Measurements from ENCODE around the gene ANKRD13A.
A peak's percentile ranks its signal among the peaks of the same experiment; 100 is the strongest.
"Not testable (repeated sequence)": the region's sequence is repeated elsewhere in the genome, so short reads cannot be mapped to it uniquely, and the experiment has no call there.

ANKRD13A gene

DNA sequence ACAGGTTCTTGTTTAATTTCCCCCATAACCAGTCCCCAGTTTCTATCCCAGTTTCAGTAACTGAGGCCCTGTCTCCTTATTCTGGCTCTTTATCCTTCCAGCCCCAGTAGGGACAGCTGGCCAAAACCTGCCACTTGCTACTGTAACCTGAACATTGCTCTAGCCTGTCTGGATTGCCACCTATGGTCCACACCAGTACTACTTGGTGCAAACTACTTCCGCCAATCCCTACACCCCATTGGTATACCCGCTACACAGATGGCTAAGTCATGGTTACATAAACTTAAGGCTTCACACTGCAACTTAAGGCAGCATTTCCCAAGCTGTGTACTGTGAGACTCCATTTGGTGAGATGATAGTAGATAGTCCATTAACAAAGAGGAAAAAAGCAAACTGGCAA is 69.4 kb downstream of the ANKRD13A start:
- H3K4me3 Mint-ChIP-seq = no peak overlapping the region
- H3K36me3 Mint-ChIP-seq = no peaks in the 10 kb centered on the region
- ATAC-seq (no peak), DNase-seq (ENCODE audit: low spot score in 2 of 2) (no peak)
- H3K4me1 Mint-ChIP-seq = peaks cover 21% of the 10 kb centered on the region
- no peaks in the 10 kb centered on the region for H3K9me3 Mint-ChIP-seq
- H3K27ac Mint-ChIP-seq = no peak overlapping the region

DNA sequence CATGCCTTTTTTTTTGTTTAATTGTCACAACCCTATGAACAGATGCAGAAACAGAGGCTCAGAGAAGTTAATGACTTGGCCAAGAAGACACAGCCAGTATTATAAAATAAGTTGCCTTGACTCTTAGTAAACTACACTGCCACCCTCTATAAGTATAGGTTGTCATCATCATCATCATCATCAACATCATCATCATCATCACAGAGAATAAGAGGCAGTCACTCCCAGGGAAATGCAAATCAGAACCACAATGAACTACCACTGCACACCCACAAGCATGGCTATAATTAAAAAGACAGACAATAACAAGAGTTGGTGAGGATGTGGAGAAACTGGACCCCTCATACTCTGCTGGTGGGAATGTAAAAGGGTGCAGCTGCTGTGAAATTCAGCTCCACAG is 72.3 kb downstream of the ANKRD13A start:
- Mint-ChIP-seq H3K27ac (no peak overlapping the region), H3K4me1 (peaks cover 17% of the 10 kb centered on the region), H3K4me3 (peak overlapping the region; percentile 78), H3K36me3 (no peaks in the 10 kb centered on the region), H3K9me3 (no peaks in the 10 kb centered on the region)
- DNase-seq (ENCODE audit: low spot score in 2 of 2) (no peak), ATAC-seq (no peak)

DNA sequence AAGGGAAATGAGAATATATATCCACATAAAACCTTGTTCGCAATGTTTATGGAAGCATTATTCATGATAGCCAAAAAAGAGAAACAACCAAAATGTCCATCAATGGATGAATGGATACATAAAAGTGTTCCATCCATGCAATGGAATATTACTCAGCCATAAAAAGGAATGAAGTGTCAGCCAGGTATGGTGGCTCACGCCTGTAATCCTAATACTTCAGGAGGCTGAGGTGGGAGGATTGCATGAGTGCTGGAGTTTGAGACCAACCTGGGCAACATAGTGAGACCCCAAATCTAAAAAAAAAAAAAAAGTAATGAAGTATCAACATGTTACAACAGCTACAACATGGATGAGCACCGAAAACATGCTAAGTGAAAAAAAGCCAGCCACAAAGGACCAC is 72.7 kb downstream of the ANKRD13A start:
- peak overlapping the region; percentile 78 for H3K4me3 Mint-ChIP-seq
- no peak overlapping the region for H3K27ac Mint-ChIP-seq
- no peak for ATAC-seq

DNA sequence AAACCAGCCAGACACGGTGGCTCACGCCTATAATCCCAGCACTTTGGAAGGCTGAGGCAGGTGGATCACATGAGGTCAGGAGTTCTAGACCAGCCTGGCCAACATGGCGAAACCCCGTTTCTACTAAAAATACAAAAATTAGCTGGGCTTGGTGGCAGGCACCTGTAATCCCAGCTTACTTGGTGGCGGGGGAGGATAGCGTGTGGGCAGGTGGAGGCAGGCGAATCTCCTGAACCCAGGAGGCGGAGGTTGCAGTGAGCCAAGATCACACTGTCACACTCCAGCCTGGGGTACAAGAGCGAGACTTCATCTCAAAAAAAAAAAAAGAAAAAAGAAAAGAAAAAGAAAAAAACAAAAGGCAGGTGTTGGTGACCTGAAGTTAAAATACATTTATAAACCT is 73.4 kb downstream of the ANKRD13A start:
- peaks cover 20% of the 10 kb centered on the region for H3K4me1 Mint-ChIP-seq
- H3K27ac Mint-ChIP-seq = peak overlapping the region; percentile 82
- not testable (repeated sequence) for H3K36me3 Mint-ChIP-seq; ATAC-seq; H3K9me3 Mint-ChIP-seq; DNase-seq (ENCODE audit: low spot score in 2 of 2)
- H3K4me3 Mint-ChIP-seq = peak overlapping the region; percentile 78

More for the DNA sequence above, 72.7 kb downstream of the ANKRD13A start:
- DNase-seq (ENCODE audit: low spot score in 2 of 2) = no peak
- H3K4me1 Mint-ChIP-seq = peaks cover 17% of the 10 kb centered on the region
- no peaks in the 10 kb centered on the region for H3K36me3 Mint-ChIP-seq
- no peaks in the 10 kb centered on the region for H3K9me3 Mint-ChIP-seq

DNA sequence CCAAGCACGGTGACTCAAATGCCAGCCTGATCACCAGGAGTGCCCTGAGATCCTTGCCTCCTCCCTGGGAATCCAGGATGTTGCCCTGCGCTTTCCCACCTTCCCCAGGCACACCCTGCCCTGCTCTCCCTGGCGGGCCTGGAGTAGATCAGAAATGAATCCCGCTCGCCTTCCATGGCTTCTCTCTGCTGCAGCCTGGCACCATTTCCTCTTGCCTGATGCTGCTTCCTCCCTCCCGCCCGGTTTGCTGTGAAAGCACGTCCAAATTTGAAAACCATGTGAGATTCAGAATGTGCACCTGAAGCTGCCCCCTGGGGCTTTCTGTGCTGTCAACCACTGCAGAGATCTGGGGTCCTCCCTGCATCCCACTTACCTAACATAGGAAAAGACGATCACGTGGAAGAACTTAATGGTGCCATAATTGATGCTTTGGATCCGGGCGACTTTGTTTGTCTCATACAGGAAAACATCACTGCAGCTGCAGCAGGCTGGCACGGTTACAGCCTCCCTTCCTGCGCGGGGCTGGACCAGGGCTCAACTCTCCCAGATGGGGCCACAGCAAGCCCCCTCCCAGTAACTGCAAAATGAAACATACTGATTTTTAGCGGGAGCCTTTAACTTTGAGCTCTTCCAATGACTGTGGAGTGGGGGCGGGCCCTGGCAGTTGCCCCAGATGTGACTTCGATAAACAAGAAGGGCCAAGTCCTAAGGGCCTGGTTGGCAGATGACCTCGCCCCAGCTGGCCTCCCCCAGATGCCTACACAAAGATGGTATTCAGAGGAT is 74.0 kb downstream of the ANKRD13A start:
- DNase-seq (ENCODE audit: low spot score in 2 of 2) = peak in 1 of 2 donors; percentile 54
- Mint-ChIP-seq H3K9me3 (no peaks in the 10 kb centered on the region), H3K4me3 (peak overlapping the region; percentile 78), H3K36me3 (no peaks in the 10 kb centered on the region), H3K27ac (peak overlapping the region; percentile 82), H3K4me1 (peaks cover 22% of the 10 kb centered on the region)
- ATAC-seq = peak; percentile 66

DNA sequence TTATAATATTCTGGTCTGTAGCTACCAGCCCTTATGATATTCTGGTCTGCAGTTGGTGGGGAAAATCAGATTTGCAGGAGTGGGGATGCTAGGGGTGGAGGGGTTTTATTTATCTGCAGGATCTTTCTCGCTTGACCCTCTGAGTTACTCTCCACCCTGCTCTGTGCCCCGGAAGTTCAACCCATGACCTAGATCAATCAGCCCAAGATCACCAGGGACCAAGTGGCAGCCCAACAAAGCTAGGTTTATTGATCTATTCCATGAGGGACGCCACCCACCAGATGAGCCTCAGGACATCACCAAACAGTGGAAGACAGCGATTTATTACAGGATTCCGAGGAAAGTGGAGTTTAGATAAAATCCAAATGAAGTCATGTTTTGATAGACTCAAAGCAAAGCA is 74.9 kb downstream of the ANKRD13A start:
- H3K4me1 Mint-ChIP-seq = peaks cover 28% of the 10 kb centered on the region
- no peaks in the 10 kb centered on the region for H3K36me3 Mint-ChIP-seq
- DNase-seq (ENCODE audit: low spot score in 2 of 2) = no peak
- peak overlapping the region; percentile 78 for H3K4me3 Mint-ChIP-seq
- peak overlapping the region; percentile 82 for H3K27ac Mint-ChIP-seq
- no peak for ATAC-seq
- no peaks in the 10 kb centered on the region for H3K9me3 Mint-ChIP-seq

DNA sequence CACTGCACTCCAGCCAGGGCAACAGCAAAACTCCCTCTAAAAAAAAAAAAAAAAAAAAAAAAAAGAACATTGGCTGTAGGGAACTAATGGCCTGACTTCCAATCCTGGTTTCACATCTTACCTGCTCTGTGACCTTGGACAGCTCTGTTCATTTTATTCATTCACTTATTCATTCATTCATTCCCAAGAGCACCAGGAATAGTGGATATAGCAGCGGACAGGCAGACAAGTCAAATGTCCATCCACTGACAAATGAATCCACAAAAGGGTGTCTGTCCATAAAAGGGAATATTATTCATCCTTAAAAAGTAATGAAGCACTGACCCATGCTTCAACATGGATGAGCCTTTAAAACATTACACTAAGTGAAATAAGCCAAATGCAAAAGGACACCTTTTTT is 76.7 kb downstream of the ANKRD13A start:
- Mint-ChIP-seq H3K36me3 (peaks cover 8% of the 10 kb centered on the region), H3K9me3 (peaks cover 3% of the 10 kb centered on the region), H3K4me3 (no peak overlapping the region), H3K27ac (no peak overlapping the region), H3K4me1 (peaks cover 44% of the 10 kb centered on the region)
- DNase-seq (ENCODE audit: low spot score in 2 of 2) (no peak), ATAC-seq (no peak)

DNA sequence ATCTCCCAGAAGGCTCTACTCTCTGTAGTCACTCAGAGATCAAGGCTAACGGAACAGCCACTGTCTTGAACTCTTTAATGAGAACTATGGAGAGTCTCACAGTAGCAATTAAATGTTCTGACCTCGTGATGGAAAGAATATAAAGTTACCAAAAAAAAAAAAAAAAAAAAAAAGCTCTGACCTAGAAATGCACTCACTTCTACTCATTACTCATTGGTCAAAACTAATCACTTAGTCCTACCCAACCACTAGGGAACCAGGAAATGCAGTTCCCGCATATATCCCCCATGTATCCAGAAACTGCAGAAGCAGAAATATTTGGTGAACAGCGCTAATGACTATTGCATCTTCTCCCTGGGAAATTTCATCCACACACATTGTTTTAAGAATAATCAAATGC is 78.6 kb downstream of the ANKRD13A start:
- Mint-ChIP-seq H3K4me1 (peaks cover 42% of the 10 kb centered on the region), H3K9me3 (peaks cover 3% of the 10 kb centered on the region), H3K27ac (peak overlapping the region; percentile 4), H3K36me3 (peaks cover 8% of the 10 kb centered on the region), H3K4me3 (no peak overlapping the region)
- DNase-seq (ENCODE audit: low spot score in 2 of 2) (no peak), ATAC-seq (no peak)

DNA sequence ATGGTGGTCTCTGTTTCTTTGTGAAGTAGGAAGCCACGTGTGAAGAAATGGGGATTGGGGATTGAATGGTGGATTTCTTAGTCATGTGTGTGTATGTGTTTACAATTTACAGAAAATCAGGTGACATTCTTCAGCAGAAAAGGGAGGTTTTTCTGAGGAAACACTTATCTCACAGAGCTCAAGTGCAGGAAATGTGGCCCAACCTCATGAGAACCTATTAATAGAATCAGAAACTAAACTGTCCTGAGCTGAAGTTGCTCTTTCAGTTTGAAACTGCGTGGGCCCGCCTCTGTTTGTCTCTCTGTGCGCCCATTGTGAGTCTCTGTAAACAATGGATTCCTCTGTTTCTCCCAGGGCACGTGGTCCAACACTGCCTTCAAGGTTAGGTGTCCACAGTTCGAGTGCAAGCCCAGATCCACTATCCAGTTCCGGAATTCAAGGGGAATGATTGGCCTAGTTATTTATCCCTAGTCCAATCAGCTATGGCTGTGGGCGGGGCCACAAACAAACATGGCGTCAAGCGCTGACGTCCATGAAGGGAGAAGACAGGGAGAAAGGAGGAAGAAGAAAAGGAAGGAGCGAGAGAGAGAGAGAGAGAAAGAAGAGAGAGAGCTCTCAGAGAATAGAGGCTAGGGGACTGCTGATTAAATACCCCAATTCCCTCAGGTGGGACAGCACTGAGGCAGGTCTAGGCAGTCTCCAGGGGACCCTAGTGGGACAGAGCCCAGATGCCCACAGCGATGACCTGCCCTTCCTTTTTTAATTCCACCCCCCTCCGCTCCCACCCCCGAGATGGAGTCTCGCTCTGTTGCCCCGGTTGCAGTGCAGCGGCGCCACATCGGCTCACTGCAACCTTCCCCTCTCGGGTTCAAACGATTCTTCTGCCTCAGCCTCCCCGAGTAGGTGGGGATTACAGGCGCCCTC is 80.5 kb downstream of the ANKRD13A start:
- H3K36me3 Mint-ChIP-seq = peaks cover 8% of the 10 kb centered on the region
- H3K4me1 Mint-ChIP-seq = peaks cover 27% of the 10 kb centered on the region
- H3K9me3 Mint-ChIP-seq = peaks cover 3% of the 10 kb centered on the region
- peak; percentile 95 for ATAC-seq
- peak overlapping the region; percentile 98 for H3K27ac Mint-ChIP-seq
- peak overlapping the region; percentile 69 for H3K4me3 Mint-ChIP-seq
- DNase-seq (ENCODE audit: low spot score in 2 of 2) = peak; percentile 39 to 84

DNA sequence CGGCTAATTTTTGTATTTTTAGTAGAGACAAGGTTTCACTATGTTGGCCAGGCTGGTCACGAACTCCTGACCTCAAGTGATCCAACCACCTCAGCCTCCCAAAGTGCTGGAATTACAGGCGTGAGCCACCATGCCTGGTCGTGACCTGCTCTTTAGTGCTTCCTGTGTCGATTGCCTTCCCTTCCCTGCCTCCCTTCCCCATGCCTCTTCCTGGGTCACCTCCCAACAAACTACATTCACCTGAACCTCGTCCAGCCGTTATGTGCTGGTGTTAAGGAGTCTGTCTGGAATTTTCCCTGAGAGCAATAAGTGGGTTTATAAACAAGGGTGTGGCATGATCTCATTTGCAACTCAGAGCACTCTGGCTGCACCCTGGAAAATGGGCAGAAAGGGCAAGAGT is 81.2 kb downstream of the ANKRD13A start:
- DNase-seq (ENCODE audit: low spot score in 2 of 2) (no peak), ATAC-seq (no peak)
- Mint-ChIP-seq H3K9me3 (peaks cover 3% of the 10 kb centered on the region), H3K4me3 (peak overlapping the region; percentile 69), H3K36me3 (peaks cover 8% of the 10 kb centered on the region), H3K27ac (peak overlapping the region; percentile 98), H3K4me1 (peaks cover 27% of the 10 kb centered on the region)

DNA sequence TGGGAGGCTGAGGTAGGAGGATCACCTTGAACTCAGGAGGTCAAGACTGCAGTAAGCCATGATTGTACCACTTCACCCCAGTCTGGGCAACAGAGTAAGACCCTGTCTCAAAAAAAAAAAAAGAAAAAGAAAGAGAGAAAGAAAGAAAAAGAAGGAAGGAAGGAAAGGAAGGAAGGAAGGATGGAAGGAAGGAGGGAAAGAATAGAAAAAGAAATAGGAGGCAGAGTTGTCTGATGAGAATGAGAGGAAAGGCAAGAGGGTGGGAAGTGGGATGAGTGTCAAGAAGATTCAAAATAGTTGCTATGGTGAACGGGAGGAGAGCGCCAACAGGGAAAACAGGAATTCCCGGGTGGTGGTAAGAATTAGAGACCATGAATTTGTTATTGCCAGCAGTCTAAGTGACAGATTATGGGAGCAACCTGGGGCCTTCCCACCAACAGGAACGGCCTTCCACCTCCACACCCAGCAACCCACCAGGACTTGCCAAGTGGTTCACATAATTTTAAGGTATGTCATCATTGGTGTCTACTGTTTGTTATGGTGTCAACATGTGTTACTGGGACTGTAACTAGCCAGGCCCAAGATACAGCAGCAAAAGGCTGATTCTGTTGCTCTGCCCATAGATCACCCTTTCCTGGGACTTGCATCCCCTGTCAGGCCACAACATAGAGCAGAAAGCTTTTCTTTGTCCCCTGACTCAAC is 85.2 kb downstream of the ANKRD13A start:
- peaks cover 6% of the 10 kb centered on the region for H3K36me3 Mint-ChIP-seq
- peaks cover 3% of the 10 kb centered on the region for H3K9me3 Mint-ChIP-seq
- peaks cover 13% of the 10 kb centered on the region for H3K4me1 Mint-ChIP-seq
- no peak for DNase-seq (ENCODE audit: low spot score in 2 of 2)
- H3K4me3 Mint-ChIP-seq = no peak overlapping the region
- no peak for ATAC-seq
- no peak overlapping the region for H3K27ac Mint-ChIP-seq

DNA sequence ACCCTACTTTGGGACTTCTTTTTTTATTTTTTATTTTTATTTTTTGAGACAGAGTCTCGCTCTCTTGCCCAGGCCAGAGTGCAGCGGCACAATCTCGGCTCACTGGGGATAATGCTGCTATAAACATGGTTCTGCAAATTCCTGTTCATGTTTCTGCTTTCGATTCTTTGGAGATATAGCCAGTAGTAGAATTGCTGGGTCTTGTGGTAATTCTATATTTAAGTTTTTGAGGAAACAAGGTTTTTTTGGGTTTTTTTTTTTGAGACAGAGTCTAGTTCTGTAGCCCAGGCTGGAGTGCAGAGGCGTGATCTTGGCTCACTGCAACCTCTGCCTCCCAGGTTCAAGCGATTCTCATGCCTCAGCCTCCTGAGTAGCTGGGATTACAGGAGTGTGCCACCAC is 89.0 kb downstream of the ANKRD13A start:
- not testable (repeated sequence) for H3K4me3 Mint-ChIP-seq; H3K4me1 Mint-ChIP-seq; H3K9me3 Mint-ChIP-seq; H3K27ac Mint-ChIP-seq; DNase-seq (ENCODE audit: low spot score in 2 of 2); H3K36me3 Mint-ChIP-seq; ATAC-seq

DNA sequence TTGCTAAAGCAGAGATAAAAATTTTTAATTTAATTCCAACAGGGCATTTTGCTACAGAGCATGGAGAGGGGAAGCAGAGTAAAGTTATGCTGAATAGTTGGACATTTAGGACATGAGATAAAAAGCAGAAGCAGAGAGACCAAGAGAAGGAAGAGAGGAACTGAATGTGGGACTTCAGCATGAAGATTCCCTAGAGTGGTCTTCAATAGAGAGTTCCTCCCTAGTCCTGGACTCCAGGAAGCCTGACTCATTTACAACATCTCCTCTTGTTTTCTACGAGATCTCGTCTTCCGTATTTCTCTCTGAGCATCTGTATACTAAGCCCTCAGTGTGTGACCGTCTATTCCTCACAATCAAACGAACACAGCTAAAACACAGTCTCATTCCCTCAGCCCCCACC is 89.7 kb downstream of the ANKRD13A start:
- Mint-ChIP-seq H3K4me1 (no peaks in the 10 kb centered on the region), H3K36me3 (no peaks in the 10 kb centered on the region), H3K27ac (no peak overlapping the region), H3K4me3 (no peak overlapping the region), H3K9me3 (no peaks in the 10 kb centered on the region)
- DNase-seq (ENCODE audit: low spot score in 2 of 2) = no peak
- no peak for ATAC-seq
